ENCODE results near the gene CTNS.

The CTNS gene

GRCh38 chr17:3659541-3660111 lies 23.1 kb downstream of the CTNS start:
- DNase-seq, result no peak

GRCh38 chr17:3660311-3660891 lies 23.8 kb downstream of the CTNS start:
- no peak for DNase-seq

GRCh38 chr17:3663102-3664011 lies 26.8 kb downstream of the CTNS start:
- DNase-seq, result no peak

GRCh38 chr17:3665834-3666233 lies 29.3 kb downstream of the CTNS start:
- no peak for DNase-seq

- DNase-seq, result no peak
These were observed 30.0 kb downstream of the CTNS start for GRCh38 chr17:3666516-3666915.

- no peak for DNase-seq
These were observed 31.1 kb downstream of the CTNS start for GRCh38 chr17:3667366-3668278.

GRCh38 chr17:3668279-3669084 lies 31.9 kb downstream of the CTNS start, which contains the start of the genes EMC6 and TAX1BP3:
Gene EMC6, plus strand, starts transcription at chr17:3668812. Its CDS starts 335 bp downstream, at chr17:3669147.
Gene TAX1BP3, minus strand, starts transcription at chr17:3668578. Its CDS starts 52 bp downstream, at chr17:3668526.
- DNase-seq, result peak; percentile 97

- no peak for DNase-seq
These were observed 32.5 kb downstream of the CTNS start for GRCh38 chr17:3669085-3669347.

- DNase-seq, result no peak
These were observed 33.0 kb downstream of the CTNS start for GRCh38 chr17:3669548-3669947.

GRCh38 chr17:3672571-3672970 lies 36.0 kb downstream of the CTNS start:
- no peak for DNase-seq

- no peak for DNase-seq
These were observed 39.3 kb downstream of the CTNS start for GRCh38 chr17:3675886-3676285.

GRCh38 chr17:3678095-3678820 lies 41.7 kb downstream of the CTNS start:
- no peak for DNase-seq

GRCh38 chr17:3678821-3679530 lies 42.4 kb downstream of the CTNS start:
- DNase-seq, result no peak

- DNase-seq, result no peak
These were observed 43.1 kb downstream of the CTNS start for GRCh38 chr17:3679531-3680126.

- no peak for DNase-seq
These were observed 44.5 kb downstream of the CTNS start for GRCh38 chr17:3681057-3681456.

GRCh38 chr17:3681565-3681964 lies 45.0 kb downstream of the CTNS start:
- no peak for DNase-seq

- DNase-seq, result no peak
These were observed 45.5 kb downstream of the CTNS start for GRCh38 chr17:3682033-3682432.

- peak; percentile 56 for DNase-seq
These were observed 46.5 kb downstream of the CTNS start for GRCh38 chr17:3683054-3683511.

- DNase-seq, result no peak
These were observed 48.6 kb downstream of the CTNS start for GRCh38 chr17:3685174-3685573.

- DNase-seq, result no peak
These were observed 51.5 kb downstream of the CTNS start for GRCh38 chr17:3688027-3688553.

Measured in CD4-positive, alpha-beta T cell treated with Interleukin-15 for 1 hour (primary cell).